ENCODE data around the gene PCDHGB6. TPM values are rescaled to one million over a fixed set of nuclear protein-coding genes. Genes with fewer than 3 reads are reported as not detected.
A peak's percentile ranks its signal among the peaks of the same experiment; 100 is the strongest.
"Not testable (repeated sequence)": the region's sequence is repeated elsewhere in the genome, so short reads cannot be mapped to it uniquely, and the experiment has no call there.

The PCDHGB6 gene
- total RNA-seq, 1 donor from 2014 or later = 7.5 TPM

GRCh38 chr5:141427783-141428426, 20.1 kb downstream of the PCDHGB6 start:
- DNase-seq (no peak), ATAC-seq (no peak)
- intact Hi-C loops (cut with DNase I) = no loop called here
- no peak overlapping the region for H3K4me3 ChIP-seq
- peaks cover 60% of the 10 kb centered on the region for H3K9me3 ChIP-seq
- no peak overlapping the region for H3K27ac ChIP-seq
- no peaks in the 10 kb centered on the region for H3K36me3 ChIP-seq
- TF ChIP-seq CTCF (IDR thresholded peaks at IDR 0.05) = no peak
- no peaks in the 10 kb centered on the region for H3K27me3 ChIP-seq
- no peaks in the 10 kb centered on the region for H3K4me1 ChIP-seq

- DNase-seq = no peak
- no peaks in the 10 kb centered on the region for H3K4me1 ChIP-seq
- ATAC-seq = peak; percentile 81
- intact Hi-C loops (cut with DNase I) = no loop called here
- peaks cover 37% of the 10 kb centered on the region for H3K9me3 ChIP-seq
- H3K4me3 ChIP-seq = peak within 1 kb of the TSS; percentile 15
- H3K27me3 ChIP-seq = no peaks in the 10 kb centered on the region
- no peak within 1 kb of the TSS for H3K27ac ChIP-seq
- TF ChIP-seq CTCF (IDR thresholded peaks at IDR 0.05) = peak; percentile 38
- no peaks in the 10 kb centered on the region for H3K36me3 ChIP-seq
These were observed 22.7 kb downstream of the PCDHGB6 start, which contains the start of gene PCDHGA12 for GRCh38 chr5:141430332-141431113. Gene PCDHGA12, plus strand, starts transcription at chr5:141430507. Its CDS starts 253 bp downstream, at chr5:141430760.

- DNase-seq = no peak
- ATAC-seq = peak; percentile 21
These were observed 23.5 kb downstream of the PCDHGB6 start for GRCh38 chr5:141431286-141431685.

GRCh38 chr5:141432308-141432707, 24.5 kb downstream of the PCDHGB6 start:
- ATAC-seq; intact Hi-C loops (cut with DNase I); H3K4me3 ChIP-seq; H3K36me3 ChIP-seq; H3K27ac ChIP-seq; DNase-seq; H3K4me1 ChIP-seq; H3K27me3 ChIP-seq: not testable (repeated sequence)
- H3K9me3 ChIP-seq = peaks cover 23% of the 10 kb centered on the region

More at GRCh38 chr5:141431286-141431685, 23.5 kb downstream of the PCDHGB6 start:
- Histone ChIP-seq H3K36me3 (no peaks in the 10 kb centered on the region), H3K27me3 (no peaks in the 10 kb centered on the region), H3K4me1 (no peaks in the 10 kb centered on the region), H3K27ac (no peak overlapping the region), H3K9me3 (peaks cover 32% of the 10 kb centered on the region), H3K4me3 (peak overlapping the region; percentile 15)
- TF ChIP-seq CTCF (IDR thresholded peaks at IDR 0.05) = no peak
- intact Hi-C loops (cut with DNase I) = no loop called here

- H3K4me3 ChIP-seq; ATAC-seq; DNase-seq; H3K27ac ChIP-seq; H3K4me1 ChIP-seq; H3K27me3 ChIP-seq; H3K36me3 ChIP-seq; intact Hi-C loops (cut with DNase I): not testable (repeated sequence)
- H3K9me3 ChIP-seq = peaks cover 22% of the 10 kb centered on the region
These were observed 24.9 kb downstream of the PCDHGB6 start for GRCh38 chr5:141432726-141433125.

GRCh38 chr5:141434006-141434405, 26.2 kb downstream of the PCDHGB6 start:
- Histone ChIP-seq H3K27ac (no peak overlapping the region), H3K9me3 (peaks cover 18% of the 10 kb centered on the region), H3K4me3 (no peak overlapping the region), H3K27me3 (no peaks in the 10 kb centered on the region), H3K36me3 (no peaks in the 10 kb centered on the region), H3K4me1 (no peaks in the 10 kb centered on the region)
- no peak for ATAC-seq
- no peak for TF ChIP-seq CTCF (IDR thresholded peaks at IDR 0.05)
- intact Hi-C loops (cut with DNase I) = no loop called here
- DNase-seq = no peak

All from upper lobe of right lung (tissue), 1 donor.